HG03439 (cell line): Measurements from ENCODE around the gene ADAD2.
"Not testable (repeated sequence)": the region's sequence is repeated elsewhere in the genome, so short reads cannot be mapped to it uniquely, and the experiment has no call there.

ENCODE experiments used
- ATAC-seq: cut with Tn5 transposase; IDR thresholded peaks from one replicate; pipeline ENCODE4 v1.9.1; 2021; ENCODE audit warnings: mild to moderate bottlenecking, moderate library complexity; ENCODE audit not compliant: unreplicated experiment

Gene ADAD2

DNA sequence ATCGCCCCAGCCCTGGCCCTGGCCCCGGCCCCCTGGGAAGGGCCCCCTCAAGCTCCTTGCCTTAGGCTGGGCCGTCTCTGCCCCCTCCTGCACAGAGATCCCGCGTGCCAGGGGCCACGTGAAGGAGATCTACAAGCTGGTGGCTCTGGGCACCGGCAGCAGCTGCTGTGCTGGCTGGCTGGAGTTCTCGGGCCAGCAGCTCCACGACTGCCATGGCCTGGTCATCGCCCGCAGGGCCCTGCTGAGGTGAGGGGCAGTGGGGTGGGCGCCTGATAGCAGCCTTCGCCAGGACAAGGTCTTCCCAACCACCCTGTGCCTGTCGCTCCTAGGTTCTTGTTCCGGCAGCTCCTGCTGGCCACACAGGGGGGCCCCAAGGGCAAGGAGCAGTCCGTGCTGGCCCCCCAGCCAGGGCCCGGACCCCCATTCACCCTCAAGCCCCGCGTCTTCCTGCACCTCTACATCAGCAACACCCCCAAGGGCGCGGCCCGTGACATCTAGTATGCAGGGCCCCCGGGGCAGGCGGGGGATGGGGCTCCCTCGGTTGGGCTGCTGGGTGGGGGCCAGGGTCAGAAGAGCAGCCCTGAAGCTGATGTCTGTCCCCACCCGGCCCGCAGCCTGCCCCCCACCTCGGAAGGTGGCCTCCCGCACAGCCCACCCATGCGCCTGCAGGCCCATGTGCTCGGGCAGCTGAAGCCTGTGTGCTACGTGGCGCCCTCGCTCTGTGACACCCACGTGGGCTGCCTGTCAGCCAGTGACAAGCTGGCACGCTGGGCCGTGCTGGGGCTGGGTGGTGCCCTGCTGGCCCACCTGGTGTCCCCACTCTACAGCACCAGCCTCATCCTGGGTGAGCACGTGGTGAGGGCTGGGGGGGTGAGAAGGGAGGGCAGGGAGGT is 4.5 kb downstream of the ADAD2 start:
- ATAC-seq, result no peak

DNA sequence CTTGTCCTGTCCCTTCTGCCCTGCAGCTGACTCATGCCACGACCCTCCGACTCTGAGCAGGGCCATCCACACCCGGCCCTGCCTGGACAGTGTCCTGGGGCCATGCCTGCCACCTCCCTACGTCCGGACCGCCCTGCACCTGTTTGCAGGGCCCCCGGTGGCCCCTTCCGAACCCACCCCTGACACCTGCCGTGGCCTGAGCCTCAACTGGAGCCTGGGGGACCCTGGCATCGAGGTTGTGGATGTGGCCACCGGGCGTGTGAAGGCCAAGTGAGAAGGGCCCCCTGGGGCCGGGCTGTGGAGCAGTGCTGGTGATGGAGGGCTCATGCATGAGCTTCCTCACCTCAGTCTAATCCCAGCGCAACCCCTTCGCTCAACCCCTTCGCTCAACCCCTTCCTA is 5.1 kb downstream of the ADAD2 start:
- ATAC-seq, result no peak

DNA sequence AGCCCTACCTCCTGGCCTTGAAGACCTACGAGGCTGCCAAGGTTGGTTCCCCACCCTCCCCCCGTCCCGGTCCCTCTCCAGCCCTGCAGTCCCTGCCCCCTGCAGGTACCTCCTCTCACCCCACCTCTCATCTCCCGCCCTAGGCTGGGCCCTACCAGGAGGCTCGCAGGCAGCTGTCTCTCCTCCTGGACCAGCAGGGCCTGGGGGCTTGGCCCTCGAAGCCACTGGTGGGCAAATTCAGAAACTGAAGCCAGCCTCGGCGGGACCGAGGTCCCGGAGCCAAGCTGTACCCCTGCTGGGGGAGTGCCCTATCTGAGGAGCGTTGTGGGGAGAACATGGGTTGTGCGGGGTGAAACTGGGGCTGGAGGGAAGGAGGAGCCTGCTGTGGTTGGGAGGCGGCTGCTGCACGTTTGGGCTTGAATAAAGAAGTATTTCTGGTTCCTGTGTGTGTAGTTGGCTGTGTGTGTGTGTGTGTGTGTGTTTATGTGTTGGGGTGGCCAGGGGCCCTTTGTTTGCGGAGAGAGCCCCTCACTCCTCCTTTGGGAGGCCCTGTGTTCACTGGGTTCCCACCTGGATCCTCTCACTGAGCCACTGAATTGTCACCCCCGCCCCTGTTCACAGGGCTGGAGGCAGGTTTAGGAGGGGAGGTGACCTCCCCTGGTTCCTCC is 5.9 kb downstream of the ADAD2 start:
- no peak for ATAC-seq

DNA sequence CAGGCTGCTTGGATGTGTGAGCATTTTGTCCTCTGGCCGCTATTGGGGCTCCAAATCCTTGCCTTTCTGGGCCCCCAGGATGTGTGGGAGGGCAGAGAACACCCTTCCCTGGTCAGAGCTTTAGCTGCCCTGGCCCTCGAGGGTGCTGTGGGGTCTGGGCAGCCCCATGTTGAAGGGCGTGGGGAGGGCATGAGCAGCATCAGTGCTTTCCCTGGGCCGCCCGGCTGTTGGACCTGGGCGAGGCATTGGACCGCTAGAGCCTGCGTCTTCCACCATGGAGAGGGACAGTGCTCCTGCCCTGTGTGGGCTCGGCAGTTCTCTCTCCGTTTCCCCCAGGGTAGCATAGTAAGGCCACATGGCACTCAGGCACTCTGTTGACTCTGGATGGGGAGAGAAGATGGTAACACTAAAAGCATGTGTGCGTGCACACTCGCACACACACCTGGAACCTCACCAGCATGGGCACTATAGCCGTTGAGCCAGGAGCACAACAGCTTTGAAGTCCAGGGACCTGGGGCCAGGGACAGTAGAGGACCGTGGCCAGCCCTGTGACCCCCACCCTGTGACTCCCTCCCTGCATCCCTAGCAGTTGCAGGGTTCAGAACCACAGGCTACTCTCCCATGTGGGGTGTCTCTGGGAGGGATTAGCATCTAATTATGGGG is 6.6 kb downstream of the ADAD2 start:
- no peak for ATAC-seq

DNA sequence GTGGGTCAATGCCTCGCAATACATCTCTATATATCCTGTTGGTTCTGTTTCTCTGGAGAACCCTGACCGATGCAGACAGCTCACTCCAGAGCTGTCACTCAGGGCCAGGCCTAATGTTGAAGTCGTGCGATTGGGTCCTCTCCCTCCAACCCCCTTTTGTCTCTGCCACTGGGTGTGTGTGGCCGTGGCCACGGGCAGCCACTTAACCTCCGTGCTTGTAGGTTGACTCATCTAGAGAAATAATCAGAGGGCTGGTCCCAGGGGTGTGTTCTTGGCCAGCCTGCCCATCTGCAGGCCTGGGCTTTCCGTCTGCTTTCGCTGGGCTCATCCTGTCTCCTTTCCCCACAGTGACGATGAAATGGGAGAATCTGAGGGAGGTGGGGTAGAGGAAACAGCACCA is 7.4 kb downstream of the ADAD2 start:
- ATAC-seq, result no peak

DNA sequence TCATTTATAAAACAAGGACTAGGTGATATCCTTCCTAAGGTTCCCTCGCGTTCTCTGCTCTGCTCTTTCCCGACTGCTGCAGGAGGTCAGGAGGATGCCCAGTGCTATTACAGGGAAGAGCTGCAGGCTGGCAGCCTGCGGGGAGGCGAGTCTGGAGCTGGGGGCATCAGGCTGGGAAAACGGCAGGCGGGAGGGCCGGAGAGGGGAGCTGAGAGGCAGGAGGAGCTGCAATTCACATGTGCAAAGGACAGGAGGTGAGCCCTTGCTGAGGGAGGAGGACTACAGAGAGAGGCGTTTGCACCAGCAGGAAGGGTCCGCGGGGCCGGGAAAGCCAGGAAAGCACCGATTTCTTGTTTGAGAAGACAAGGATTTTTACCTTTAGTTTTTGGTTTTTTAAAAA is 8.1 kb downstream of the ADAD2 start:
- ATAC-seq, result no peak

DNA sequence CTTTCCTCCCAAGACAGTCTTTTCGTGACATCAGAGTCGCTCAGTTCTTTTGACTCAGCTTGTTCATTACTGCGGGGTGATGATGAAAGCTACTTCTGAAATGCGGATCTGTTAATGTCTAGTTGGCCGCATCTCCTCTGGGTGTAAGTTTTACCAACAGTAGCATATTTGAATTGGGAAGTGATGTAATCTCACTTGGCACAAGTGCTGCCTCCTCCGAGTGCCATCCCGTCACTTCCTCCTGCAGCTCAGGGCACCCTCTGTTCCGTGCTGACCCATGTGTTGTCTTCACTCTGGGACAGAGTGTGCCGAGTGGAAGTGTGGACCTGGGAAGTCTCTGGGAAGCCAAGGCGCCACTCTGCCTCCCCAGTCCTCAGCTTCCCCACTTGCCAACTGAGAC is 8.9 kb downstream of the ADAD2 start:
- no peak for ATAC-seq

DNA sequence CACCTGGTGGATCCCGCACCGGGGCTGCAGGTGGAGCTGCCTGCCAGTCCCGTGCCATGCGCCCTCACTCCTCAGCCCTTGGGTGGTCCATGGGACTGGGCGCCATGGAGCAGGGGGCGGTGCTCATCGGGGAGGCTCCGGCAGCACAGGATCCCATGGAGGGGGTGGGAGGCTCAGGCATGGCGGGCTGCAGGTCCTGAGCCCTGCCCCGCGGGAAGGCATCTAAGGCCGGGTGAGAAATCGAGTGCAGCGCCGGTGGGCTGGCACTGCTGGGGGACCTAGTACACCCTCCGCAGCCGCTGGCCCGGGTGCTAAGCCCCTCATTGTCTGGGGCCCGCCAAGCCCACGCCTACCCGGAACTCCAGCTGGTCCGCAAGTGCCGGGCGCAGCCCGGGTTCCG is 13.6 kb downstream of the ADAD2 start:
- ATAC-seq, result not testable (repeated sequence)

DNA sequence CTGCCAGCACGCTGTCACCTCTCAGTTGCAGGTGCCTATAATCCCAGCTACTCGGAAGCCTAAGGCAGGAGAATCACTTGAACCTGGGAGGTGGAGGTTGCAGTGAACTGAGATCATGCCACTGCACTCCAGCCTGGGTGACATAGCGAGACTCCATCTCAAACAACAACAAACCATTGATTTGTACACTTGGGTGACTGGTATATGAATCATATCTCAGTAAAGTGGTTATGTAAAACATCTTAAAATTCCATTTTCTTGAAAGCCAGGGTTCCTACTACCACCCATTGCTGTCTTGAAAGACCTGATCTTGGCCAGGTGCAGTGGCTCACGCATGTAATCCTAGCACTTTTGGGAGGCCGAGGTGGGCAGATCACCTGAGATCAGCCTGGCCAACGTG is 14.2 kb downstream of the ADAD2 start:
- ATAC-seq, result not testable (repeated sequence)

DNA sequence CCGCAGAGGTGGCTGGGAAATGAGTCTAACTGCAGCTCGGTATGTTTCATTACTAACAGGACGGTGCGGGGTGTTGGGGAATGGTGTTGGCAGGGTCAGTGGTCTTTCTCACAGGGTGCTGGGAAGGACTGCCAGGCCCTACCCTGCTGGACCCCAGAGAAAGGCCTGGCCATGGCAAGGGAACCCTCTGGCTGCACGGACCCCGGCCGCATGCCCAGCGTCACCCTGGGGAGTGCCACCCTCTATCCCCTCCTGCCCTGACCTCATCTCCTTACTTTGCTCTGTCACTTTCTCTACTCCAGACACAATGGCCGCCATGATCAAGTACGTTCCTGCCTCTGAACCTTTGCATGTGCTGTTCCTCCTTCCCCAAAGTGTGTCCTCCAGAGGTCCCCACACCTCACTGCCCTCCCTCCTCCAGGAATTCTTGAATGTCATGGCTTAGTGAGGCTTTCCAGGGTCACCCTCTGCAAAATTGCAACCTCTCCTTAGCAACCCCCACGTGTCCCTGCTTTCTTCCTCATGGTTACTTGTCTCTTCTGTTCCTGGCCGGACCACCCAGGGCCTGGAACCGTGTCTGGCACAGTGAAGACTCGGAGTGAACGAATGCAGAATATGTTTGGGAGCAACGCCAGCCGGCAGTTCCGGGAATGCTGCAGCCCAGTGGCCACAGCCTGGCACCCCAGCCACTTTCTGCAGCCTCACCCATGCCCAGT is 15.2 kb downstream of the ADAD2 start:
- ATAC-seq, result no peak

DNA sequence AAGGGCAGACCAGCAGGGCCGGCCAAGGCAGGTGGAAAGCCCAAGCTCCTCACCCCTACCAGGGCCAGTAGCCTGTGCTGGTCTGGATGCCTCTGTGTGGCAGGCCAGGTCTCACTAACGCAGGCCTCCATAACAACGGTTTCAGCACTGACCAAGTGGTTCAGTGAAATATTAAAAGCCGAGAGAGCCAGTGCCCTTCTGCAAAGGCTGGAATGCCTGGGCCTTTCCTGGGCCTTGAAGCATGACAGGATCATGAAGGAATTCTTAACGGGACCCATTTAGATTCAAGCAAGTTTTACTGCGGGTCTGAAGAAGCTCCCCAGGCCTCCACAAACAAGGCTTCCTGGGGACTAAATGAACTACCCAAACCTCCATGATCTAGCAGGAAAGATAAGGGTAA is 16.3 kb downstream of the ADAD2 start:
- ATAC-seq, result no peak

DNA sequence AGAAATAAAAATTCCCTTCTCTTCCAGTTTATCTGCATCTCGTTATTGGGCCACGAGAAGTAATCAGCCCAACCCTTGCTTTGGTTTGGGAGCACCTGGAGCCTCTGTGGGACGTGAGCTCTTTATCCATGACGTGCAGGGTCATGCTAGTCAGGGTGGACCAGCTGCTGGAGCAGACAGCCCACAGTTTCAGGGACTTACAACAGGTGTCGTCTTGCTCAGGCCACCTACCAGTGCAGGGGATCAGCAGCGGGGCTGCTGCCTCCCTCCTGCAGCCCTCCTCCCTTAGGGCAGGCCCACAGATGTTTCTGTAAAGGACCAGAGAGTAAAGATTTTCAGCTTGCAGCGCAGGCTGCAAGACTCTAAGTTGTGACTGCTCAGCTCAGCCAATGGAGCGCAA is 16.9 kb downstream of the ADAD2 start:
- ATAC-seq, result no peak

DNA sequence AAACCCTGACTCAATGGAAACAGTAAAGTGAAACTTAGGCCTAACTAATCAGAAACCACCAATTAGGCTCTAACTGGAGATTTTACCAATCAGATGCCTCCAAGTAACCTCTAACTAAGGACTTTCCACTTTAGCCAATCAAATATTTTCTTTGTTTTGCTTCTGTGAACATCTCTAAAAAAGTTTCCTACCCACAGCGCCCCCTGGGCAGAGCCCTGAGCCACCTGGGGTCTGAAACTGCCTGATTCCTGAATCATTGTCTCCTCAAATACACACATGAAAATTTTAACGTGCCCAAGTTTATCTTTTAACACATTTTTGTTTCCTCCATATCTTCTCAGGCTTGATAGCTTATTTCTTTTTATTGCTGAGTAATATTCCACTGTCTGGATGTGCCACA is 19.0 kb downstream of the ADAD2 start:
- no peak for ATAC-seq

DNA sequence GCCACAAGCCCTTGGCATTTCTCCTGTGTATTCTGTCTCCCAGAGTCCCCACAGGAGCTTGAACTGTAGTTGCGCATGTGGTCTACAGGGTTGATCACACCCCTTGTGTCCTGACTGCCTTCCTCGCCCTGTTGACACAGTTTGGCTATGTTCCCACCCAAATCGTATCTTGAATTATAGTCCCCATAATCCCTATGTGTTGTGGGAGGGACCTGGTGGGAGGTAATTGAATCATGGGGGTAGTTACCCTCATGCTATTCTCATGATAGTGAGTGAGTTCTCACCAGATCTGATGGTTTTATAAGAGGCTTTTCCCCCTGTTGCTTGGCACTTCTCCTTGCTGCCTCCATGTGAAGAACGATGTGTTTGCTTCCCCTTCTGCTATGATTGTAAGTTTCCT is 21.2 kb downstream of the ADAD2 start:
- ATAC-seq, result no peak

DNA sequence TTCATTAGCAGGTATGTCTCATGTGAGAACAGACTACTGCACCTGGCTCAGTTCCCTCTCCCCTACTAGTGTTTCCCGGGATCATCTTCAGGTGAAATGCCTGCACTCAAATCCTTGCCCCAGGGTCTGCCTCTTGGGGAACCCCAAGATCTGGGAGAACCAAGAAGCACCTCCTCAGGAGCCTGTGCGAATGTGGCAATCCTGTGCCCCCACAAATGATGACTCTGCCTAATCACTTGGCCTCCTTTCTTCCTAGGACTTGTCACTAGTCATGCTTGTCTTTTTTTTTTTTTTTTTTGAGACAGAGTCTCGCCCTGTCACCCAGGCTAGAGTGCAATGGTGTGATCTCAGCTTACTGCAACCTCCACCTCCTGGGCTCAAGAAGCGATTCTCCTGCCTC is 21.7 kb downstream of the ADAD2 start:
- ATAC-seq, result no peak

DNA sequence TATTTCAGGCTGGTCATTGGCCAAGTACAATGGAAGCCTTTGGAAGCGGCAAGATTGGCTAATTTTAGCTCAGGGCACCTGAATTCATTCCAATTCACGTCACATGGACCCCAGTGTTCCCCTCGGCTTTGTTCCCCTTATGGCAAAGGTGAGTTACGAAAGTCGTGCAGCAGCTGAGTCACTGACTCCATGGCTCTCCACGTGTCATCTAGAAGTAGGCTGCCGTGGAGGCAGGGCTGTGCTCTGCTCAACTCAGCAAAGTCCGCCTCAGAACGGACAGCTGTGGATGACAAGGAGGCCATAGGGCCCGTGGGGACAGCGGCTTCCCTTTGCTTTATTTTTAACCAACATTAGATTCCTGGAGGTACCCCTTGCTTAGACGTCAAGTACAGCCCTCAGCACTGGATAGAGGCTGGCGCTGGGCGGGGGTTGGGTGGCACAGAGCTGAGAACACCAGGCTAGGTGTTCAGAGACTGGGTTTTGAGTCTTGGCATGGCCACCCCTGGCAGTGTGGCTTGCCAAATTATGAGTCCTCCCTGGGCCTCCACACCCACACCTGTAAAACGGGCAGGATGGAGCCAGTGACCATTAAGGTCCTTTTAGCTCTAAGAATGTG is 23.6 kb downstream of the ADAD2 start:
- no peak for ATAC-seq

DNA sequence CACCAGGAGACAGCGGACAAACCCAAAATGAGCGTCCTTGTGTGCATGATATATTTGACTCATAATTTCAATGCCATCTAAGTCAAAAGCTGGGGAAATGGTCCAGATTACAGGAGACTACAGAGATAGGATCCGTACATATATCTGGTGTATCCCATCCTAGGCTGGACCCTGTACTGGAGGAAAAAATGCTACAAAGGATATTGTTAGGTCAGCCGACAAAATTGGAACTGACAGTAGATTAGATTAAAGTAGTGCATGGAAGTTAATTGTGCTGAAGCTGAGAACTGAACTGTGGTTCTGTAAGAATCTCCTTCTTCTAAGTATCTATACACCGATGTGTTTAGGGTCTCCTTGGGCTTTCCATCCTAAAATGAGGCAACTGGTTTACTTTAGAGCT is 24.6 kb downstream of the ADAD2 start:
- ATAC-seq, result no peak

DNA sequence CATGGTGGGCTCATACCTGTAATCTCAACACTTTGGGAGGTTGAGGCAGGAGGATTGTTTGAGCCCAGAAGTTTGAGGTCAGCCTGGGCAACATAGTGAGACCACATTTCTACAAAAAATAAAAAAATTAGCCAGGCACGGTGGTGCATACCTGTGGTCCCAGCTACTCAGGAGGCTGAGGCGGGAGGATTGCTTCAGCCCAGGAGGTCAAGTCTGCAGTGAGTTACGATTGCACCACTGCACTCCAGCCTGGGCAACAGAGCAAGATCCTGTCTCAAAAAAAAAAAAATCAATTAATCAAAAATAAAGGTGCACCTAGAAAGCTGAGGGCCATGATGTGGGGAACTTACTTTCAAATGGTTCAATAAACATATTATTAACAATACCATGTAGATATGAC is 25.2 kb downstream of the ADAD2 start:
- not testable (repeated sequence) for ATAC-seq

DNA sequence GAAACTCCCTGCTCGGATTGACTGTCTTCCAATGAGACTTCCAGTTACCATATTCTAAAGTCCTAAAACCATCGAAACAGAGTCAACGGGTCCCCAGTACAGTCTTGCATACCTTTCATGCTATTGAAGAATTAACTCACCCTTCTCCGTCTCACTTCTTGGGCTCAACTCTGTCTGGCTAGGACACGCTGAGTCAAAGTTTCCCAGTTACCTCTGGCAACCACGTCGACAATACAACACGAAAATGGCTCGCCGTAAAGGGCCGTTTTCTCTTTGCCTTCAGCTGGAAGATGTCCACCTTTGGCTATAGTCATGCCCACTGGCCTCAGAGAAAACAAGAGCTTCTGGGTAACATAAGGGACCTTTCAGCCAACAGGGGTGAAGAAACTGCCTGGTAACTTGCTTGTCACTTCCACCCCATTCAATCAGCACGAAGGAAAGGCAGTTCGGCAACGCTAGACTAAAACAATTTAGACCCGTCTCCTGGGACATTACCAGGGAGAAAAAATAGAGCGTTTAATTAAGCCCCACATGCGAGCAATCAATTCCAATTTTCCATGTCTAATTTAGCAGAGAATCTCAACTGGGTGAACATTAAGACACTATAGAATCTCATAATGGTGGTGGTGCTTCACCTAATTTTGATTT is 27.3 kb downstream of the ADAD2 start:
- ATAC-seq, result no peak

DNA sequence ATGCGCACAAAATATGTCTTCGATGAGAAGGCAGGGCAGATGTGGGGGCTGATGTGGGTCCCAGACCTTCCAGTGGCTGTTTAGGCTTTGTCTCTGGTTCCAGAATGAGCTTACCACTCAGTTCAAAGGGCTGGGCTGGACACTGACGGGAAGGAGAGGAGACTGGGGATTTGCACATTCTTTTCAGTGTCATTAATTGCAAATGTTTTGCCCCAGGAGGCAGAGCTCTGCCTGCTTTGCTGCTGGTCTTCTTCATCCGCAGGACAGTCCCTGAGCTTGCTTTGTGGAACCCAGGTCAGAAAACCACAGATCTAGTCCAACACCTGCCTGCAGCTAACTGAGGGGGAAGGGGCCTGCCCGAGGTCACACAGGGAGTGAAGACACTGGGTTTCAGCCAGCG is 28.0 kb downstream of the ADAD2 start:
- no peak for ATAC-seq
